Astrocyte (in vitro differentiated cells and primary cell): ENCODE measurements around the gene ODF4.

ENCODE experiments used
- EZH2 ChIP-seq: IDR thresholded peaks from 2 replicates; pipeline ENCODE4 v1.6.1; 2012; ENCODE audit warnings: mild to moderate bottlenecking, low read length, inconsistent platforms; ENCODE audit not compliant: insufficient read depth
- TF ChIP-seq, protein P1 (sequence below): IDR thresholded peaks from 2 replicates; pipeline ENCODE4 v1.5.1; 2011; ENCODE audit warnings: low read depth, mild to moderate bottlenecking, inconsistent platforms, low read length, moderate library complexity; ENCODE audit not compliant: insufficient read depth

DNA sequence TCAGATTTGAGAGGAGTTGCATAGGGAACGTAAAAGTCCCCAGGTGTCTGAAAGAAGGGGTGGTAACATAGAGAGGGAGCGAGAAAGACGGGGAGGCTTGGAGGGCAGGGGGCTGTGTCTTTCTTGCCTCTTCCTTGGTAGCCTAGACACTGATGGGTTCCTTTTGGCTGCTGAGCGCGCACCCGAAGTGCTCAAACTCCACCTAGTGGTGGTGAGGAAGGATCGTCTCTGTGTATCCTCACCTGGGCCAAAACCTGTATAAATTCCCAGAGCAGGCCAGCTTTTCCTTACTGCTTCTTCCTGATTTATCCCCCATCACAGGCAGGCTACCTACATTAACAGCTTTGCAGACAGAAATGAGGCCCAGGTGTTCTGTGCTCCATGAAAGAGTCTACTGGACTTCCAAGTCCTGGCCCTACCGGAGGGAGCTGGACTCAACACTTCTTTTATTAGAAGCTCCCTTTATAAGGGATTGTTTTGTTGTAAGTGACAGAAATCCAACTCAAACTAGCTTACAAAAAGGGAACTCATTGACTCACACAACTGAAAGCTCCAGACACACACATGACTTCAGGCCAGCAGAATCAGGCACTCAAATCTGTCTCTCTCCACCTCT is 38.9 kb upstream of the ODF4 start:
- TF ChIP-seq, protein P1, sequence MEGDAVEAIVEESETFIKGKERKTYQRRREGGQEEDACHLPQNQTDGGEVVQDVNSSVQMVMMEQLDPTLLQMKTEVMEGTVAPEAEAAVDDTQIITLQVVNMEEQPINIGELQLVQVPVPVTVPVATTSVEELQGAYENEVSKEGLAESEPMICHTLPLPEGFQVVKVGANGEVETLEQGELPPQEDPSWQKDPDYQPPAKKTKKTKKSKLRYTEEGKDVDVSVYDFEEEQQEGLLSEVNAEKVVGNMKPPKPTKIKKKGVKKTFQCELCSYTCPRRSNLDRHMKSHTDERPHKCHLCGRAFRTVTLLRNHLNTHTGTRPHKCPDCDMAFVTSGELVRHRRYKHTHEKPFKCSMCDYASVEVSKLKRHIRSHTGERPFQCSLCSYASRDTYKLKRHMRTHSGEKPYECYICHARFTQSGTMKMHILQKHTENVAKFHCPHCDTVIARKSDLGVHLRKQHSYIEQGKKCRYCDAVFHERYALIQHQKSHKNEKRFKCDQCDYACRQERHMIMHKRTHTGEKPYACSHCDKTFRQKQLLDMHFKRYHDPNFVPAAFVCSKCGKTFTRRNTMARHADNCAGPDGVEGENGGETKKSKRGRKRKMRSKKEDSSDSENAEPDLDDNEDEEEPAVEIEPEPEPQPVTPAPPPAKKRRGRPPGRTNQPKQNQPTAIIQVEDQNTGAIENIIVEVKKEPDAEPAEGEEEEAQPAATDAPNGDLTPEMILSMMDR, result peak; percentile 77
- TF ChIP-seq EZH2, result no peak
